Nephron (organoid): Measurements from ENCODE around the gene GNAS.

ENCODE experiments used
- H3K27ac Mint-ChIP-seq, 3 experiments: 2 replicates each; pipeline ENCODE4 v1.8.0; 2020; ENCODE audit warnings: mixed read lengths in 3 of 3, mild to moderate bottlenecking in 2 of 3, moderate library complexity in 1 of 3
- H3K27me3 Mint-ChIP-seq: 2 replicates; pipeline ENCODE4 v1.8.0; 2021; ENCODE audit warnings: low read depth, mild to moderate bottlenecking, moderate library complexity, mixed read lengths
- H3K36me3 Mint-ChIP-seq: 2 replicates; pipeline ENCODE4 v1.8.0; 2020; ENCODE audit warnings: low read depth, mixed read lengths
- H3K4me1 Mint-ChIP-seq: 2 replicates; pipeline ENCODE4 v1.8.0; 2020; ENCODE audit warnings: mixed read lengths
- H3K4me3 Mint-ChIP-seq, 3 experiments: 2 replicates each; pipeline ENCODE4 v1.8.0; 2020; ENCODE audit warnings: mild to moderate bottlenecking in 3 of 3, mixed read lengths in 3 of 3, moderate library complexity in 2 of 3
- H3K9me3 Mint-ChIP-seq: 2 replicates; pipeline ENCODE4 v1.8.0; 2020; ENCODE audit warnings: mixed read lengths
- TF ChIP-seq, protein P1 (sequence below), 3 experiments: fragments of 200-600 bp; sonication (generic); IDR thresholded peaks; one replicate each; pipeline ENCODE4 v1.5.0; 2021; ENCODE audit warnings: antibody characterized with exemption in 3 of 3; ENCODE audit not compliant: unreplicated experiment in 3 of 3

Gene GNAS

DNA sequence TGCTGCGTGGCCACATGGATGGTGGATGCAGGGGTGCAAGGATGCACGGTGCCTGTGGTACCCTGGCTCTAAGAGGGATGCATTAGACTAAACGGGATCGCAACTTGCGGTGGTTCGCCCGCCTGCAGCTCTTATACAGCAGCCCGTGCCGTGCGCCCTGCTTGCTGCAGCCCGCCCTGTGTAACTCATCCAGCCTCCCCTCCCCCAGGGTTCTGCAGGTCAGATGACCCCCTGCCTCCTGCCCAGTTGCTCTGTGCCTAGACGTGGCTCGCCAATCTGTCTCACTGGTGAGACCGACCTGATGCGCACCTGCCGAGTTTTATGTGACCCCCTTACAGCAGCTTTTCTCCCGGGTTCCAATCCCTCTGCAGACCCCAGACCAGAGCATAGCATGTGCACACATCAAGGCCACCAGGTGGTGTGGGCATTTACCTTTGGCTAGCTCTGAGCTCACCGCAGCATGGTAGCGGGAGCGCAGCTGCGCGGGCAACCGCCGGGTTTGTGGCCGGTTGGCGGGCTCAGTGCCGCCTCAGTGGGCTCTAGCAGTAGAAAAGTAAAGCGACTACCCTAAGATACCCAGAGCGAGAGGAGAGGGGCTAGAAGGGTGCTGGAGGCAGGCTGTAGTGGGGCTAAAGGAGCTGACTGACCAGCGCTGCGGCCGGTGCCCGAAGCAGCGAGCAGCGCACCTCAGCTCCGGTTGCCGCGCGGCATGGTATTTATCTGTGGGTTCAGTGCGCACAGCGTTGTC is 1.1 kb upstream of the GNAS start:
- Mint-ChIP-seq H3K4me3 (peak overlapping the region; percentile 88 to 96 (median 91)), H3K36me3 (peaks cover 10% of the 10 kb centered on the region), H3K27me3 (peaks cover 77% of the 10 kb centered on the region), H3K4me1 (peaks cover 37% of the 10 kb centered on the region), H3K9me3 (peaks cover 7% of the 10 kb centered on the region), H3K27ac (no peak overlapping the region)
- TF ChIP-seq, protein P1, sequence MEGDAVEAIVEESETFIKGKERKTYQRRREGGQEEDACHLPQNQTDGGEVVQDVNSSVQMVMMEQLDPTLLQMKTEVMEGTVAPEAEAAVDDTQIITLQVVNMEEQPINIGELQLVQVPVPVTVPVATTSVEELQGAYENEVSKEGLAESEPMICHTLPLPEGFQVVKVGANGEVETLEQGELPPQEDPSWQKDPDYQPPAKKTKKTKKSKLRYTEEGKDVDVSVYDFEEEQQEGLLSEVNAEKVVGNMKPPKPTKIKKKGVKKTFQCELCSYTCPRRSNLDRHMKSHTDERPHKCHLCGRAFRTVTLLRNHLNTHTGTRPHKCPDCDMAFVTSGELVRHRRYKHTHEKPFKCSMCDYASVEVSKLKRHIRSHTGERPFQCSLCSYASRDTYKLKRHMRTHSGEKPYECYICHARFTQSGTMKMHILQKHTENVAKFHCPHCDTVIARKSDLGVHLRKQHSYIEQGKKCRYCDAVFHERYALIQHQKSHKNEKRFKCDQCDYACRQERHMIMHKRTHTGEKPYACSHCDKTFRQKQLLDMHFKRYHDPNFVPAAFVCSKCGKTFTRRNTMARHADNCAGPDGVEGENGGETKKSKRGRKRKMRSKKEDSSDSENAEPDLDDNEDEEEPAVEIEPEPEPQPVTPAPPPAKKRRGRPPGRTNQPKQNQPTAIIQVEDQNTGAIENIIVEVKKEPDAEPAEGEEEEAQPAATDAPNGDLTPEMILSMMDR (IDR thresholded peaks at IDR 0.05; ENCODE audit: unreplicated experiment in 3 of 3) = no peak

DNA sequence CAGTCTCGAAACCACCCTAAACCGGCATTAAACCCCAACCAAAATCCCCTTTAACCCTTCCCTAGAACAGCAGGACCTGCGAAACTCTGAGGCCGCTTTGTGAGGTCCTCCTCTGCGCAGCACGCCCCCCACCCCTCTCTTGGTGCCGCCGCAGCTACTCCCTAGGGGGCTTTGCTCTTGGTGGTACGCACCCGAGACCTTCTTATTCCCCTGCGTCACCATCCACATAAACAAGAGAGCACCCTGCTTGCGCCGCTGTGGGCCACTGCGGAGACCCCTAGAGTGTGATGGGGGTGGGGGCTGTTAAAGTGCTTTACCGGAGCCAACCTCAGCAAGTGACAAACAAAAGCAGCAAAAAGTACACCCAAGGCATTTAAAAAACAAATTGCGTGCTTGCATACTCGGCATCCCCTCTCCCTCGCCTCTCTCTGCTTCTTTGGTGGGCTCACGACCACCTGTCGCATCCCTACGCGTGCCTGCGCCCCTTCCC is 502 bp upstream of the GNAS start:
- TF ChIP-seq, protein P1 (IDR thresholded peaks at IDR 0.05; ENCODE audit: unreplicated experiment in 3 of 3) = no peak
- Mint-ChIP-seq H3K4me1 (peaks cover 37% of the 10 kb centered on the region), H3K4me3 (peak overlapping the region; percentile 88 to 96 (median 91)), H3K36me3 (peaks cover 10% of the 10 kb centered on the region), H3K27ac (no peak overlapping the region), H3K27me3 (peaks cover 78% of the 10 kb centered on the region), H3K9me3 (peaks cover 7% of the 10 kb centered on the region)

DNA sequence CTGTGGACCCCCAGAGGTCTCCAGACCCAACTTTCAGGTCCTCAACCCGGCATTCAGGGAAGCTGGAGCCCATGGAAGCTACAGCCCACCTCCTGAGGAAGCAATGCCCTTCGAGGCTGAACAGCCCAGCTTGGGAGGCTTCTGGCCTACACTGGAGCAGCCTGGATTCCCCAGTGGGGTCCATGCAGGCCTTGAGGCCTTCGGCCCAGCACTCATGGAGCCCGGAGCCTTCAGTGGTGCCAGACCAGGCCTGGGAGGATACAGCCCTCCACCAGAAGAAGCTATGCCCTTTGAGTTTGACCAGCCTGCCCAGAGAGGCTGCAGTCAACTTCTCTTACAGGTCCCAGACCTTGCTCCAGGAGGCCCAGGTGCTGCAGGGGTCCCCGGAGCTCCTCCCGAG is 950 bp downstream of the GNAS start:
- peaks cover 79% of the 10 kb centered on the region for H3K27me3 Mint-ChIP-seq
- H3K4me3 Mint-ChIP-seq = peak overlapping the region in 1 of 3 experiments; percentile 94
- peaks cover 8% of the 10 kb centered on the region for H3K36me3 Mint-ChIP-seq
- peaks cover 7% of the 10 kb centered on the region for H3K9me3 Mint-ChIP-seq
- H3K4me1 Mint-ChIP-seq = peaks cover 31% of the 10 kb centered on the region
- TF ChIP-seq, protein P1 (IDR thresholded peaks at IDR 0.05; ENCODE audit: unreplicated experiment in 3 of 3) = no peak
- no peak overlapping the region for H3K27ac Mint-ChIP-seq

DNA sequence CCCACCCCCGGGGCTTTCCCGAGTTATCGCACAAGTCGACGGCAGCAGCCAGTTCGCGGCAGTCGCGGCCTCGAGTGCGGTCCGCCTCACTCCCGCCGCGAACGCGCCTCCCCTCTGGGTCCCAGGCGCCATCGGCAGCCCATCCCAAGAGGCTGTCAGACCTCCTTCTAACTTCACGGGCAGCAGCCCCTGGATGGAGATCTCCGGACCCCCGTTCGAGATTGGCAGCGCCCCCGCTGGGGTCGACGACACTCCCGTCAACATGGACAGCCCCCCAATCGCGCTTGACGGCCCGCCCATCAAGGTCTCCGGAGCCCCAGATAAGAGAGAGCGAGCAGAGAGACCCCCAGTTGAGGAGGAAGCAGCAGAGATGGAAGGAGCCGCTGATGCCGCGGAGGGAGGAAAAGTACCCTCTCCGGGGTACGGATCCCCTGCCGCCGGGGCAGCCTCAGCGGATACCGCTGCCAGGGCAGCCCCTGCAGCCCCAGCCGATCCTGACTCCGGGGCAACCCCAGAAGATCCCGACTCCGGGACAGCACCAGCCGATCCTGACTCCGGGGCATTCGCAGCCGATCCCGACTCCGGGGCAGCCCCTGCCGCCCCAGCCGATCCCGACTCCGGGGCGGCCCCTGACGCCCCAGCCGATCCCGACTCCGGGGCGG is 1.6 kb downstream of the GNAS start:
- H3K9me3 Mint-ChIP-seq = peaks cover 7% of the 10 kb centered on the region
- H3K4me3 Mint-ChIP-seq = peak overlapping the region; percentile 80 to 94 (median 87)
- peaks cover 82% of the 10 kb centered on the region for H3K27me3 Mint-ChIP-seq
- H3K27ac Mint-ChIP-seq = no peak overlapping the region
- peaks cover 6% of the 10 kb centered on the region for H3K36me3 Mint-ChIP-seq
- TF ChIP-seq, protein P1 (IDR thresholded peaks at IDR 0.05; ENCODE audit: unreplicated experiment in 3 of 3) = no peak
- H3K4me1 Mint-ChIP-seq = peaks cover 28% of the 10 kb centered on the region

DNA sequence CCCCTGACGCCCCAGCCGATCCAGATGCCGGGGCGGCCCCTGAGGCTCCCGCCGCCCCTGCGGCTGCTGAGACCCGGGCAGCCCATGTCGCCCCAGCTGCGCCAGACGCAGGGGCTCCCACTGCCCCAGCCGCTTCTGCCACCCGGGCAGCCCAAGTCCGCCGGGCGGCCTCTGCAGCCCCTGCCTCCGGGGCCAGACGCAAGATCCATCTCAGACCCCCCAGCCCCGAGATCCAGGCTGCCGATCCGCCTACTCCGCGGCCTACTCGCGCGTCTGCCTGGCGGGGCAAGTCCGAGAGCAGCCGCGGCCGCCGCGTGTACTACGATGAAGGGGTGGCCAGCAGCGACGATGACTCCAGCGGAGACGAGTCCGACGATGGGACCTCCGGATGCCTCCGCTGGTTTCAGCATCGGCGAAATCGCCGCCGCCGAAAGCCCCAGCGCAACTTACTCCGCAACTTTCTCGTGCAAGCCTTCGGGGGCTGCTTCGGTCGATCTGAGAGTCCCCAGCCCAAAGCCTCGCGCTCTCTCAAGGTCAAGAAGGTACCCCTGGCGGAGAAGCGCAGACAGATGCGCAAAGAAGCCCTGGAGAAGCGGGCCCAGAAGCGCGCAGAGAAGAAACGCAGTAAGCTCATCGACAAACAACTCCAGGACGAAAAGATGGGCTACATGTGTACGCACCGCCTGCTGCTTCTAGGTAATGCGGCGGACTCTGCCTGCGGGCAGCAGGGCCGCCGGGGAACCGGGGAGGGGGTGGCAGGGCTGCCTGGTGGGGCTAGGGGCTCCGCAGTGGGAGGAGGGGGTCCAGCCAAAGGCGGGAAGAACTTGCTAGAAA is 2.3 kb downstream of the GNAS start:
- Mint-ChIP-seq H3K4me3 (peak overlapping the region; percentile 70 to 91 (median 75)), H3K4me1 (peaks cover 23% of the 10 kb centered on the region), H3K9me3 (peaks cover 7% of the 10 kb centered on the region), H3K27ac (no peak overlapping the region), H3K27me3 (peaks cover 82% of the 10 kb centered on the region), H3K36me3 (peaks cover 6% of the 10 kb centered on the region)
- TF ChIP-seq, protein P1 (IDR thresholded peaks at IDR 0.05; ENCODE audit: unreplicated experiment in 3 of 3) = no peak
